ENCODE data around the gene CD247.
"Not testable (repeated sequence)": the region's sequence is repeated elsewhere in the genome, so short reads cannot be mapped to it uniquely, and the experiment has no call there.

The CD247 gene

DNA sequence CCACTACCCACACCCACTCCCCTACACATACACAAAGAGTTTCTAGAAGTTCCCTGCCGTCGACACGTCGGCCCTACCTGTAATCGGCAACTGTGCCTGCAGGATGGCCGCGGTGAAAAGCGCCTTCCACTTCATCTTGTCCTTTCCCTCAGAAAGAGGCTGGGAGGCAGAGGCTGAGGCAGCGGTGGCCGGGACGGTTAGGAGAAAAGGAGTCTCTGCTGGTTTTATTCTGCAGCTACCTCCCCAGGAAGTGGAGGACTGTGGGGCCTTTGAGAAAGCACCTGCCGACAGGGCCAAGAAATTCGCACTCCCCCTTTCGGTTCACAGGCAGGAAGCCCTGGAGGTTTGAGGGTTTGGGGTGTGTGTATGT is at the start of gene CD247:
CD247 (minus strand) TSS at position 199 of the 370 bp plus-strand sequence; CDS start at position 135, 64 bp downstream.
- no peak for DNase-seq

DNA sequence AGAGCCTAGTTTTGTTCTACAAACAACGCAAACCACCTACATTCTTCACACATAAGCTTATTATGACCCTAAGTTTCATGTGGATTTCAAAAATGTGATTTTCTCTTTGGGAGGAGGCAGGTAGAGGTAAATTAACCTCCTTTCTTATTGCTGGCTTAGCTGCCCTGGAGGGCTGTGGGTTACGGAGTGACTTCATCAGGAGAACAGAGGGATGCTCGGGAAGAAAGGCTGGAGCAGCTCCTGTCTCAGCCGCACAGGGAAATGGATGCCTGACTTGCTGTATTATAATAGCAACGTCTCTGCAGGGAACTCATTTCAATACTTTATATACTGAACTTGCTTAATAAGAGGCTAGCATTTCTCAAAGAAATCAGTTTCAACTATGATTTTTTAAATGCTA is 49.3 kb upstream of the CD247 start:
- no peak for DNase-seq

DNA sequence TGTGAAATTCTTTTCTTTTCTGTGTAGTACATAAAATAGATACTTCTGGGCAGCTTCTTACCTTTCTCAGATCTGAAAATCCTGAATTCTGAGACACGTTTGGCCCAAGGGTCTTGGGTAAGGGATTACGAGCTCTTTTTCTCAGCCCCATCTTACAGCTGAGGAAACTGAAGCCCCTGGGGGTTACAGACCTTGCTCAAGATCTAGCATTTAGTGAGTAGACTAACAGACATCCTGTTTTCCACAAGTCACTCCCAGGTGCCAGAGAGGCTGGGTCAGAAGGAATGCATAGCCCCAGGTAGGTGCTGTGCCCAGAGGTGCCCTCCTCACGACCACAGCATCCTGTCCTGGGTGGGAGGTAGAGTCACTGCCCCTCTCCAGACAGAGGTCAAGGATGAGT is 48.4 kb upstream of the CD247 start:
- DNase-seq, result no peak

DNA sequence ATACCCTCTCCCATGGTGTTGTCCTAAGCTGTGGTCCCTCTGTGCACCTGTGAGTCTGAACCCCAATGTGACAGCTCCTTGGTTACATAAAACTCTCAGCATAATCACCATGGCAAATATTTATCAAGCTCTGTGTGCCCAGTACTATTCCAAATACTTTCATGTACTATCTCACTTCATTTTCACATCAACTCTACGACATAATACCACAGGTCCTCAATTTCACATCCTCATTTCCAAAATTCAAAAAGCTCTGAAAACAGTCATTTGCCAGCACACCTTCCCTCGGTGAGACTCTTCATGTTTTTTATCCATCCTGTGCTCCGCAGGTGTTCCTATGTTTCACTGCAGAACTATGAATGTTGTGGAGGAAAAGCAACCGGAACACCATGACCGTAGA is 47.6 kb upstream of the CD247 start:
- no peak for DNase-seq

DNA sequence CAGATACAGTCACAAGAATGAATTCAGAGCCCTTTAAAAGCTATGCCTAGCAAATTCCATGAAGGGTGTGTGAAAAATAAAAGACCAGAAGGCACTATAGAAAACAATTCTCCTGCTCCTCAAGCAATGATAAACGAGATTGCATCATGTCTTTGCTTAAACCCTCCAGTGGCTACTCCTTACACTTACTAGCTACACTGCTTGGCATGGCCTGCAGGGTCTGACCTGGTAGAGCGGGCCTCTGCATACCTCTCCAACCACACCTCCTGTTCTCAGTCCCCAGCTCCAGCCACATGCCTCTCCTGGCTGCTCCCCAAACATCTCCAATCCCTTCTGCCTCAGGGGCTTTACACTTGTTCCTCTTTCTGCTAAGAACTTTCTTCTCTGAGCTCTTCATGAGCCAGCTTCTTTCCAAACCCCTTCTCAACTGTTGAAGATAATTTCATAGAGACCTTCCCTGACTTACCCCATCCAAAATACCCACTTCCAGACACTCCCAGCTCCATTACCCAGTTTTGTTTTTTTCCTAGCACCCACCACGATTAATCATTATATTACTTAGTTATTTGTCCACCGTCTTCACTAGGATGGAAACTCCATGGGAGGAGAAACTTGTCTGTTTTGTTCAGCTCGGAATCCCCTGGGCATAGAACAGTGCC is 46.4 kb upstream of the CD247 start:
- DNase-seq, result peak; percentile 37

DNA sequence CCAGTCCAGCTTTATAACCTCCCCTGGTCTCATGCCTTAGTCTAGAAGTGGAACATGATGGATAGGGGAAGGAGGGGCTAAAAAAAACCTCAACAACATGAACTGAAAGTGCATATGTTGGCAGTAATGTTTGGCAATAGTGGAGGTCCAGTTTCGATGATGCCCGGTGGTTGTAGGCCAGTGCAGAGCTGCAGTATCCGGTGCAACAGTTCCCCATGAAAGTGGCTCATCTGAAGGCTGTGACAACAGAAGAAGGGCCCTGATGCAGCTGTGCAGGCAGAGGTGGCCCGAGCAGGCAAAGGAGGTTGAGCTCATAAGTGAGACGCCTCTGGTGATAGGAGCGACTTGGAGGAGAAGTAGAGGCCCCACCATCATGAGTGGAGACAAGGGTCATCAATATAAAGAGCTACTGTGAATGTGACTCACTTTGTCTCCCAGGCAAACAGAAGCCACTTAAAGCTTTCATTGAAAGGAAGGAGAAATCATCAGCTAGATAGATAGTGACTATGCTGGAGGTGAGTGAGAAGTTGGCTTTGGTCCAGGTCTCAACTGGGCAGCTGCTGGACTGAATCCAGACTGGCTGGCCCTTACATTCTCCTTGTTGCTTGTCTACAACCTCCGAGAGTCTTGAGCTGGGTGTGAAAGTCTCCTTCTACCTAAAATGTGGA is 45.4 kb upstream of the CD247 start:
- peak; percentile 71 for DNase-seq

DNA sequence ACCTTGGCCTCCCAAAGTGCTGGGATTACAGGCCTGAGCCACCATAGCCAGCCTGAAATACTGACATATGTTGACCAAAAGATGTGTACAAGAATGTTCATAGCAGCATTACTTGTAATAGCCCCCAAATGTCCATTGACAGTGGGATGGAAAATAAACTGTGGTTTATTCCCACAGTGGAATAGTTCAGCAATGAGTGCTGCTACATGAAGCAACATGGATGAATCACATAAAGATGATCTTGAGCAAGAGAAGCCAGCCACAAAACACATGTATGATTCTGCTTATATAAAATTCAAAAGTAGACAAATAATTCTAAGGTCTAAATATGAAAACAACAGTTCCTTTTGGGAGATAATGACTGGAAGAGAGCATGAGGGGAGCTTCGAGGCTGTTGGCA is 44.4 kb upstream of the CD247 start:
- no peak for DNase-seq

DNA sequence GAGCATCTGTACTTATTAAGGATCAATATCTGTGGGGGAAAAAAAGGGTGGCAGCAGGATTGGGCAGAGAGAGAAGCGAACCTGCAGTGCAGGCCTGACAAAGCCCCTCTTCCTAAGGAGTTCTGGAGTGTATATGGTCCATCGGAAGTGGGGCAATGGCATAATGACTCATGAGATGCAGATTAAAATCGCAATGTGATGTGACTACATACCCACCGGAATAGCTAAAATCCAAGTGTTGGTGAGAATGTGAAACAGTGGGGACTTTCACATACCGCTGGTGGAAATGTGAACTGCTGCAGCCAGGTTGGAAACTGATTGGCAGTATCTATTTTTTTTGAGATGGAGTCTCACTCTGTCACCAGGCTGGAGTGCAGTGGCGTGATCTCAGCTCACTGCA is 43.4 kb upstream of the CD247 start:
- DNase-seq, result no peak

DNA sequence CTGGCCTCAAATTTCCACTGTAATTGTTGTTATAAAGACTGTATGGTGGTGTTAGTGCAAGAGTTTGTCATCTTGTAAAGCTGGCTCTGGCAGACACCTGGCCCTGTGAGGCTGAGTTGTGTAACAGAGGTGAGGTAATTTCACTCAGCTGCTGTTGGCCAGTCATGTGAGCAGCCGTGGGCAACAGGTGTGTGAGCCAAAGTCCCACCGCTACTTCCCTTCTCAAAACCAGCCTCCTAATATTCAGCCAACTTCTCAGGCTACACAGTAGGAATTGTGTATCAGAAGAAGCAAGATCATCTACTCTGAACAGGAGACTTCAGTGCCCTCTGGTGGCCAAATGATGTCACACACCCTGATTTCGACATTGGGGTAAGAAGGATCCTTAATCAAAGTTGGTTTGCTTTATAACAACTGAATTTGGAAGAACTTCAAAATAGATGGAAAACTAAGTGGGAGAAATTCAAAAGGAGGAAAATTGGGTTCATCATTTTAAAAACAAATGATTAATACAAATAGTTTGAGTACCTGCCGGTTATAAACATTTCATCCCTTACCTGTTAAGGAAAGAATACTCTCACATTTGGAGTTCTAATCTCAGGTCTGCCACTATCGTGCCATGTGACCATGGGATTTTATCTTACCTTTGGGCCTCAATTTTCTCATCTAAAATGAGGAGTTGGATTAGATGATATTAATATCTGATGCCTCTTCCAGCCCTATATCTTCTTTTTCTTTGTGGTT is 37.8 kb upstream of the CD247 start:
- no peak for DNase-seq

DNA sequence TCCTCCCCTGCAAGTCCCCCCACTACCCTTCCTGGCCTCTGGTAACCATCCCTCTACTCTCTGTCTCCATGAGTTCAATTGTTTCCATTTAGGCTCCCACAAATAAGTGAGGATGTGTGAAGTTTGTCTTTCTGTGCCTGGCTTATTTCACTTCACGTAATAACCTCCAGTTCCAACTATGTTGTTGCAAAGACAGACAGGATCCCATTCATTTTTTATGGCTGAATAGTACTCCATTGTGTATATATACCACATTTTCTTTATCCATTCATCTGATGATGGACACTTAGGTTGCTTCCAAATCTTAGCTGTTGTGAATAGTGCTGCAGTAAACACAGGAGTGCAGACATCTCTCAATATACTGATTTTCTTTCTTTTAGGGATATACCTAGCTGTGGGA is 36.7 kb upstream of the CD247 start:
- not testable (repeated sequence) for DNase-seq

DNA sequence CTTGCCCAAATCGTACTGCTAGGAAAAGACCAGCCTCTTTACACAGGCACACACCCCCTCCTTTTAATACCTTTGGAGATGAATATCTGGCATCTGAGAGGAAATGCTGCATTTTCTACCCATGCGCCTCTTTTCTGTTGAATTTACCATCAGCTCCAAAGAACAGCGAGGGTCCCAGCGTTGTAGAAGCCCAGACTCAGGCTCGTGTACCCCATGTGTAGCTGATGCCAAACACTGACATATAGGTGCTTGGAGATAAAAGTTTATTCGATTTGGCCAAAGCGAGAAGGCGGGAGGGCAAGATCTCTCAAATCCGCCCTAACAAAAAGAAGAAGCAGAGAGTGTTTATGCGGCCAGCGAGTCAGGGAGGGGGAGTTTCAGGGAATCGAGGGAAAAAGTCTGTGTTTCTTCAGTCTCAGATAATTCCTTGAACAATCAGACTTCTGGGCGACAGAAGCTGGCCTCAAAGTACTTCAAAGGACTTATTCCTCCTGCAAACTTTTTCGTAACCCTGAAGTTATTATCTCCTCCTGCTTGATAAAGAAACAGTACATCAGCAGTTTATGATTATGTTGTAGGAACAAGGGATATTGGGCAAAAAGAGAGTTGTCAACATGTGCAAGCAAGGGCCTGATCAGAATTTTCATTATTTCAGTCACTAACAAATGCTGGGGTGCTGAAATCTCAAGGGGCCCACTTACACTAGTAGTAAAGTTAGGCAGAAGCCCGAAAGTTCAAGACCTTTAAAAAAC is 35.9 kb upstream of the CD247 start:
- DNase-seq, result no peak

DNA sequence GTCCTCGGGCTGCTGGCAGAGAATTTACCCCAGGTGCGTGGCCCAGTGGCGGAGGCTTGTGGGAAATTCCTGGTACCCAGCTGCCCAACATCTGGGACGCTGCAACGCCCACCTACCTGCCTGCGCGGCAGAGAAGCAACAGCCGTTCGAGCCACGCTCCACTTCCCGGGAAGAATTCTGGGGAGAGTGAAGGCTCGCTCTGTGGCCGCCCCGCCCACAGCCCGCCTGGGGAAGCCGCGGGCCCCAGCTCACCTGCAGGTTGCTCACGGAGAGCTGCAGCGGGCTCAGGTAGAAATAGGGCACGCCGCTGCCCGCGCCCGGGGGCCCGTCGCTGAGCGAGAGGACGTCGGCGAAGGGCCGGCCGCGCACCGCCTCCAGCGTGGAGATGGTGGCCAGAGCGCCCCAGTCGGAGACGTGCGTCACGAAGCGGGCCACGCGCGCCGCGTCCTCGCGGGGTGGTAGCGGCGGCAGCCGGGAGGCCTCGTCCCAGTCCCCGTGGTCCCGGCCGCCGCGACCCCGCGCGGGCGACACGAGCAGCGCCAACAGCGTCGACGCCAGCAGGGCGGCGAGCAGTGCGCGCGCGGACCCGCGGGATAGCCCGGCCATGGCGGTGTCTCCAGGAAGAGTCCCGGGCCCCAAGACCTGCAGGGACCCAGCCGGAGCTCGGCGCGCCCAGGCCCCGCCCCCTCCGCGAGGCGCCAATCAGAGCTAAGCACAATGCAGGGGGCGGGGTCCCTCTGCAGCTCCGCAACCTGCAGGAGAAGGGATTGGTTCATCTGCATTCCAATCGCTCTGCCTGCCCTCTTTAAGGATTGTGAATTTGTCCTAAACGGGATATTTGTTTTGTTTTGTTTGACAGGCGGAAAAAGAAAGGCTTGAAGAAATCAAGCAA is 35.1 kb upstream of the CD247 start, which contains the start of gene CREG1:
CREG1 (minus strand) TSS at position 627 of the 892 bp plus-strand sequence.
- DNase-seq, result peak; percentile 85

DNA sequence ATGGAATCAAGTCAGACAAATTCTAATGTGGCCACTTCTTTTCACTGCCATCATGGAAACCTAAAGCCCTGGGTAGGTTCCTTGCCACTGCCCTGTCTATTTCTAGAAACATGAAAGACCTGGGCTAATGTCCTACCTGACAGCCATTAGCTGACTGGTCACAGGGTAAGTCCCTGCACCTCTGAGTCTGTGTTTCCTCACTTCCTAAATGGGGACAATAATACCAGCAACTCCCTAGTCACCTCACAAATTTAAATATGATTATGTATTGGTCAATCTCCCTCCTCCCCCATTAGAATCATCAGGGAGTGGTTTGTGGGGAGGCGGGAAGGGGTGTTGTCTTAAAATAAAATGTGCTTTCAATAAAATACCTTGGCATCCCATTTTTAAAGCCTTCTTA is 33.0 kb upstream of the CD247 start:
- no peak for DNase-seq

DNA sequence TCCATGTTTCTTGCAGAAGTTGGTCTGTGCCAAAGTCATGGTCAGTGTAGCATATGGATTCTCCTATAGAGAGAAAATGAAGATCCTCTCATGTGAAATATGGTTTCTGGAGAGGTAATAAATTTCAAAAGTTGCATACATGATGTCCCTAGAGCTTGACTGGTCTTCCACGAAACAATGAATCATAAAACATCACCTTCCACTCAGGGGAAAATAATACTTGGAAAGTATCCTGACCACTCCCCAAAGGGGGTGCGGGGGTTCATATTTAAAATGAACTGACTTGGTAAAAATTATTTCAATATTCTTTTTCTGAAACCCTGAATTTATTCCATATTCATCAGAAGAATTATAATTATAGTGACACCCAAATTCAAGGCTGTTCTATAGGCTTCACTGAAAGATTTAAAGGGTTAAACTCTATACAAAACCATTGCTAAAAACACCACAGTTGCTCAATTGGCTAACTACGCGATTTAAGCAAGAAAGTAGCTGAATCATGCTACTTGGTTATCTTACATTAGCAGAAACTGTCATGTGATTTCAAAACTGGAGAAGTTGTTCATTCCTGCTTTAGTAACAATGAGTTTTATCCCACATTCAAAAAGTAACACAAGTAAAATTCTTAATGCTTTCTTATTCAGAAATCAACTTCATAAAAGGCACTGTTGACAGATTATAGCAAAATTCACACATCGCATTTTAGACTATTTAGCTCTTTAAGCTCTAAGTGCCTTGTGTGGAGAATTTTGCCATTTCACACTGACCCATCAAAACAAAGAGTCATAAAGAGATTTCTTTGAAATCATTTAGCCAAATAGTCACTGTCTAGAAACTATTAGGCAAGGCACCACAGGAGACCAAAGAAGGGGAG is 30.0 kb upstream of the CD247 start:
- DNase-seq, result peak; percentile 63

DNA sequence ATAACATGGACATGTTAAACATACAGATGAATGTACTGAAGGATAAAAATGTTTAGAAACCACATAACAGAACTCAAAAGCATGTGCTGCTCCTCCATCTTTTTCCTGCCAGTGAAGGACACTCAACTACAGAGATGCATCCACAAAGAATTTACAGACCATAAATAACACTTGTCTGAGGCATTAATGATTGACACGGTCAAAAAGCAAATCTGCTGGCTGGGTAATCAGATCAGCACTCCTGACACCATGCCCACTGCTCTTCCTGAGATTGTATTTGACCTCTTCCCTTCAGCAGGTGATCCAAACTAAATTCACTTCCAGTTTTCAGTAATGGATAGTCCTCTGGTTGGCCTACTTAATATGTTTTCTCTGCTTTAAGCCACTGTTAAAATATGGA is 28.6 kb upstream of the CD247 start:
- no peak for DNase-seq

DNA sequence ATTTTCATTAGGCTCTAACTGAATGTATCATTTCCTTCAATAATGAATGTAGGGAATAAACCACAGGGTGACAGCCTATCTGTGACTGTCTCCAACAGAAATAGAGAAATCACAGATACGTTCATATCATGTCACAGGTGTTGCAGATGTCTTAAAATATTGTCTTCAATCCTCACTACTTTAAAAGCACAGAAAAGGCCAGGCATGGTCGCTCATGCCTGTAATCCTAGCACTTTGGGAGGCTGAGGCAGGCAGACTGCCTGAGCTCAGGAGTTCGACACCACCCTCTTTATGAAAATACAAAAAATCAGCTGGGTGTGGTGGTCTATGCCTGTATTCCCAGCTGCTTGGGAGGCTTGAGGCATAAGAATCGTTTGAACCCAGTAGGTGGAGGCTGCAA is 27.0 kb upstream of the CD247 start:
- no peak for DNase-seq

DNA sequence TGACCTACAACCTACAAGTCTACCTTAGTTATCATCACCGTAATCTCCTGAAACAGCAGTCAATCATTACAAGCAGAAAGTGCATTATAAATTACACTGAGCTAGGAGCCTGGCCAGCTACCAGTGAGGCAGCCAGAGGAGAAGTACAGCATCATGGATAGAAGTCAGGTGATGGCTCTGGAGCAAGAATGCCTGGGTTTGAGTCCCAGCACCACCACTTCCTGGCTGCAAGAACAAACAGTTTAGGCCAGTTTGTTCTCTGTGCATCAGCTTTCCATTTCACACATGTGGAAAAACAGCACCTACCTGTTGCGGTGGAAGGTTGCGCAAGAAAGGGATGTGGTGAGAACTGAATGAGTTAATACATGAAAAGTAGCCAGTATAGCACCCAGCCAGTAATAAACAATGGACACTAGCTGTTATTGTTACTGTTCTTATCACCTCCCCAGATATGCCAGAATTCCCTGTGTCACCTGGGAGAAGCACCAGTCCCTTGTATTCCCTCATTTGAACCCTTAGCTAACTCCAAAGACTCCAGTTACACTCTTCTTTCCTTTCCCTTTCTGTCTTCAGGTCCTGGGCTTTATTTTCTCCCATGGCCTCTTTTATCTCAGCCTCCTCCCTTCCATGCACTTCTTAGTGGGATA is 26.2 kb upstream of the CD247 start:
- DNase-seq, result no peak

DNA sequence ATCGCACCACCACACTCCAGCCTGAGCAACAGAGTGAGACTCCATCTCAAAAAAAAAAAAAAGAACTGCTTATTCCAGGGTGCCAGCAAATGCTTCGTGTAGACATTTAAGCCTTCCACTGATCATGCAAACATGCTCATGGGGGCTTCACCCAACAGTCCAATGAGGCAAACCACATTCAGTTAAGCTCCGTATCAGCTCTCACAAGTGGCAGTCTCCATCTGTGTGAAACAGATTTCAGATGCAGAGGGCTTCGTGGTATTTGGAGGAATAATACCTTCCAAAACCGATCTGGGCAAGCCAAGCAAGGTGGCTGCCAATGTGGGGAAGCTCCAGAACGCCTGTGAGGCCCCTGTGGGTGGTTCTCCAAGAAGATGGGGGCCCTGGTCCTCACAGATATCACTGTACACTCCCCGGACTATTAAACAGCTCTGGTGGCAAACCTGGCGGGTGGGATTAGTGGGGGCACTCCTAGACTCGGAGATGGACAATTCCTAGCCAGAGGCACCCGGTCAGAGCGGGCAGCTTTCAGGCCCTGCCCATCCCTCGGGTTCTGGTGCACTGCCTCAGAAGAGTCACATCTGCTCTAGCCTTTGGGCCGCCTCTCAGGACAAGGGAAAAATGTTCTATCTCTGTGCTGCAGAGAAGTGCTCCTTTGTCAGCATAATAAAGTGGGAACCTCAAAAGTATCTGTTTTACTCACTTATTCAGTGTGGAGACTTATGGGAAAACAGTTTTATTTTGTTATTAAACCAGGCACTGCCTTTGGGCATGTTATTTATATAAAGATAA is 25.1 kb upstream of the CD247 start:
- DNase-seq, result no peak

DNA sequence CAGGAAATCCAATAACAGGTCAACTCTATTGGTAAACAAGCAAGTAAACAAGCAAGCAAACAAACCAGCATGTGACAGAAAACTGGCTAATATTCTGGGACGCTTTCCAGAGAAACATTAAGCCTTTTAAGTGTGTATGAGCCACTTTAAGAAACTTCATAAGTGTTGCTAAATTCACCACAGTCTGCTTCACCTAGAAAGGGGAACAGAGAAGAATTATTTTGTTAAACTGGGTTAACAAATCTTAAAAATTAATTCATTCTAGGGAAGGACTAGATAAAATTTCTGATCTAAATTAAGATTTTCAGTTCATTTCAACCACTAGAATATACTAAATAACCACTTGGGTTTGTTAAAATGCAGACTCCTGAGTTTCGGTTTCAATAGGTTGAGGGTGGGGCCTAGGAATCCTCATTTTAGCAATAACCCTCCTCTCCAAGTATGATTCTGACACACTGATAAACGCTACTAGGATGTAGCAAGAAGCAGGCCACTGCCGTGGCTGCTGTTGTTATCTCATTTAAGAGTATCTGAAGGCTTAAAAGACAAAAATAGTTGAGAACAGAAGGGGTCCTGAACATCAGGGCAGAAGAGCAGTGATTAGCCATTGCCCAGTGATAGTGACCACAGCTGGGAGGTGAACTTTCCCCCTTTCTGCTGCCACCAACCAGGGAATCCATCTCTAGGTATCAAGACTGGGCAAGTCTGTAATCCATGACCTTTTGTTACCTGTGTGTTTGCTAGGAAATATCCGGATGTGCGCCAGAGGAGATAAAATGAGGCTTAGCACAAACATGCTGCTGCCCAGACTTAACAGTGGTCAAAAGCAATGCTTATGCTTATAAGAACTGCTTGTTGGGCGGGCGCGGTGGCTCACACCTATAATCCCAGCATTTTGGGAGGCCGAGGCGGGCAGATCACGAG is 24.0 kb upstream of the CD247 start:
- no peak for DNase-seq
